Measurements from ENCODE around the gene ACTL10.

The ACTL10 gene

GRCh38 chr20:33649201-33649681, 17.5 kb upstream of the ACTL10 start:
- FAIRE-seq, result no peak

- no peak for FAIRE-seq
Observed at GRCh38 chr20:33650111-33650752, 16.5 kb upstream of the ACTL10 start.

- FAIRE-seq, result no peak
Observed at GRCh38 chr20:33650753-33651561, 15.8 kb upstream of the ACTL10 start.

GRCh38 chr20:33651562-33652048, 15.1 kb upstream of the ACTL10 start:
- FAIRE-seq, result no peak

- no peak for FAIRE-seq
Observed at GRCh38 chr20:33653218-33653899, 13.4 kb upstream of the ACTL10 start.

GRCh38 chr20:33653900-33654596, 12.7 kb upstream of the ACTL10 start:
- no peak for FAIRE-seq

GRCh38 chr20:33654680-33655161, 12.0 kb upstream of the ACTL10 start:
- no peak for FAIRE-seq

GRCh38 chr20:33655164-33655563, 11.6 kb upstream of the ACTL10 start:
- no peak for FAIRE-seq

GRCh38 chr20:33656010-33656782, 10.5 kb upstream of the ACTL10 start:
- FAIRE-seq, result no peak

- no peak for FAIRE-seq
Observed at GRCh38 chr20:33656783-33657703, 9.7 kb upstream of the ACTL10 start.

- FAIRE-seq, result no peak
Observed at GRCh38 chr20:33657704-33658095, 9.0 kb upstream of the ACTL10 start.

GRCh38 chr20:33658510-33658909, 8.2 kb upstream of the ACTL10 start:
- no peak for FAIRE-seq

GRCh38 chr20:33658929-33659328, 7.8 kb upstream of the ACTL10 start:
- no peak for FAIRE-seq

- no peak for FAIRE-seq
Observed at GRCh38 chr20:33659341-33660034, 7.3 kb upstream of the ACTL10 start.

GRCh38 chr20:33660035-33660684, 6.6 kb upstream of the ACTL10 start:
- no peak for FAIRE-seq

- no peak for FAIRE-seq
Observed at GRCh38 chr20:33660685-33661058, 6.1 kb upstream of the ACTL10 start.

- no peak for FAIRE-seq
Observed at GRCh38 chr20:33662172-33662571, 4.6 kb upstream of the ACTL10 start, which contains the start of gene C20orf144. Gene C20orf144 (plus strand): TSS chr20:33662327. CDS start chr20:33662346, 19 bp downstream.

GRCh38 chr20:33663161-33664084, 3.3 kb upstream of the ACTL10 start:
- no peak for FAIRE-seq

Measured in endometrium (tissue), 2 donors.